Breast epithelium (tissue), 4 donors: Measurements from ENCODE around the gene FCRL3. TPM values are rescaled to one million over a fixed set of nuclear protein-coding genes. Genes with fewer than 3 reads are reported as not detected.

Source experiments
- DNase-seq, 2 donors: peaks; one replicate each; pipeline ENCODE4 v3.0.0-alpha.2; 2019; ENCODE audit warnings: low spot score in 2 of 2
- H3K27ac ChIP-seq, 2 donors: fragments of 200-600 bp; sonication (generic) in 1 of 2; one replicate each; pipeline ENCODE4 v1.5.1; 2016 to 2019; ENCODE audit warnings: mild to moderate bottlenecking in 1 of 2
- H3K27me3 ChIP-seq, 2 donors: fragments of 200-600 bp; sonication (generic) in 1 of 2; one replicate each; pipeline versions ENCODE4 v1.5.1 to v1.6.0; 2017 to 2019; ENCODE audit warnings: control low read depth in 1 of 2, mild to moderate bottlenecking in 1 of 2
- H3K36me3 ChIP-seq: fragments of 200-600 bp; one replicate; pipeline ENCODE4 v1.5.1; 2019
- H3K4me1 ChIP-seq, 2 donors: fragments of 200-600 bp; sonication (generic); one replicate each; pipeline ENCODE4 v1.5.1; 2016 to 2019; ENCODE audit warnings: control low read depth in 1 of 2
- H3K4me3 ChIP-seq, 3 donors: fragments of 200-600 bp; sonication (generic); 1 replicate in 2 of 3; 2 replicates in 1 of 3; pipeline ENCODE4 v1.5.1; 2016 to 2019; ENCODE audit warnings: mild to moderate bottlenecking in 3 of 3, moderate library complexity in 2 of 3
- H3K9me3 ChIP-seq, 2 donors: fragments of 200-600 bp; sonication (generic) in 1 of 2; one replicate each; pipeline ENCODE4 v1.5.1; 2016 to 2019; ENCODE audit warnings: control low read depth in 1 of 2
- CTCF ChIP-seq, 3 donors: fragments of 450-650 bp; IDR thresholded peaks; one replicate each; pipeline ENCODE4 v1.5.1; 2016 to 2017; ENCODE audit warnings: antibody characterized with exemption in 3 of 3, mild to moderate bottlenecking in 3 of 3, moderate library complexity in 3 of 3
- POLR2A ChIP-seq: fragments of 450-650 bp; IDR thresholded peaks from one replicate; pipeline ENCODE4 v1.6.1; 2016; ENCODE audit warnings: antibody characterized with exemption, mild to moderate bottlenecking, moderate library complexity
- POLR2AphosphoS5 ChIP-seq, 3 donors: sonication (generic); formaldehyde crosslinking; IDR thresholded peaks; one replicate each; pipeline ENCODE4 v1.6.1; 2017; ENCODE audit warnings: antibody characterized with exemption in 3 of 3
- intact Hi-C: fragments of 100-400 bp; cut with DNase I; formaldehyde crosslinking; loops from one replicate; pipeline ENCODE4 v1.15.1; 2023; ENCODE audit warnings: low total_unique reads
- total RNA-seq, 3 donors: library from RNA; depleted of rRNA; stranded (reverse); fragments of >200 nt; gene quantifications; one replicate each; pipeline ENCODE4 v1.1.0, GENCODE V29; 2016

The FCRL3 gene
- total RNA-seq, 3 donors from 2014 or later, result 0.15 to 0.16 TPM; not detected in 1

GRCh38 chr1:157700305-157700704, 264 bp downstream of the FCRL3 start:
- H3K9me3 ChIP-seq, result no peaks in the 10 kb centered on the region
- intact Hi-C loops, result loop anchor here (5.0 kb wide), 1 partner anchor 792 kb away; no protein-coding TSS in a partner anchor
- no peak for DNase-seq
- TF ChIP-seq POLR2AphosphoS5 (IDR thresholded peaks at IDR 0.05), result no peak
- no peak for TF ChIP-seq CTCF (IDR thresholded peaks at IDR 0.05)
- no peak for TF ChIP-seq POLR2A
- no peaks in the 10 kb centered on the region for H3K36me3 ChIP-seq
- no peaks in the 10 kb centered on the region for H3K4me1 ChIP-seq
- H3K27ac ChIP-seq, result no peak overlapping the region
- peaks cover 0 to 6% of the 10 kb centered on the region in 2 donors for H3K27me3 ChIP-seq
- no peak overlapping the region for H3K4me3 ChIP-seq

DNA sequence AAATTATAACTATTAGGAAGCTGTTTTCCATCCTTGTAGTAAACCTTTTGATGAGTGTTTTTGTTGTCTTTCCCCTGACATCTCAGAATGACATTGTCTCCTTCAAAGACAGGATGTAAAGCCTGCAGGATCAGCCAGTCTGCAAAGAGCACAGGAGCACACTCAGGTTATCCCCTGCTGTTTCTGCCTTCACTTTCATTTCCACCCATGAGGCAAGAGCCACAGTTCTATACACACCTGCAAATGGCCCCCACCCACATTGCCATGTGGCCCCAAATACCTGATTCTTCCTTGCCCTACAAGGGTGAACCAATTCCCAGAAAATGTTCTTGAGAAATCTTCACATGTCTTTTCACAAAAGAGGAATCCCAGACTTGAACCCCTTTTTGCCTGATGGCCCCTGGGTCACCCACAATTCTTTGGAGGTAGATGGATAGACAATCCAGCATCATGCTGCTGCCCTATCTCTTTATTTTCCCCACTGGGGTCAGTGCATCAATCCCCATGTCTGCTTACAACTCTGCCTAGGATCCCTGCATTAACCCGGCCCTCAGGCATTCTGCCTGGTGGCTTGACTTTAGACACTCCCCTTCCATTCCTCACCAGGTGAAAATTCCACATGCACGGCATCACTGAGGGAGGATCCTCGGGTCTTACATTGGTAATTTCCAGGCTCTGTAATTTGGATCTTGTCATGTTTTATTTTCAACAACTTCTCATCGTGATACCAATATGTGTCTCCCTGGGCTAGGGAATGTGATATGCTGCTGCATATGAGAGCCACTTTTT, 2.6 kb downstream of the FCRL3 start:
- no peaks in the 10 kb centered on the region for H3K9me3 ChIP-seq
- intact Hi-C loops, result no loop called here

DNA sequence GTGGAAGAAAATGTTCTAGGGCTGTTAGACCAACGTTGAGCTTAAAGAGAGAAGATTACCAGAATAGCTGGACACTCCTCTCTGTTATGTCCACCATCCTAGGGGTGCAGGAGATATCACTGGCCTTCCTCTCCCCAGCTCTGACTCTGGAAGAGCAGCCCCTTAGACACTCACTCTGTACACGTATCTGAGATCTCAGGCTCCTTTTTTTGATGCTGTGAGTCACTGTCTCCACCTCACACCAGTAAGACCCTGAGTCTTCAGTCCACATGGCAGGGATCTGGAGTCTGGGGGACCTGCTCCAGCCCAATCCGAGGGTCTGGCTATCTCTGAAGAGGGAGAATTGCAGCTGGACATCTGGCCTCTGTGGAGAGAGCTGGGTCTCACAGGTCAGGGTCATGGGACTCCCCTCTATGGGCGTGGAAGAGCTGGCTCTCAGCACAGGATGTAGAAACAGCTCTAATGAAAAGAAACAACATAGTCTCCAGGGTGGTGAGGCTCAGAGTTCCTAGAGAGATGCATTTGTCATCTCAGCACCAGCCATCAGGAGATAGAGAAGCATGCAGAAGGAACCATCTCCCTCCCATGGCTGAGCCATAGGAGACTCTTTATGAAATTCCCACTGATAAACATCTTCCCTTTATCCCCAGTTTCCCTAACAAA, 3.5 kb downstream of the FCRL3 start:
- H3K9me3 ChIP-seq, result no peaks in the 10 kb centered on the region
- no peak overlapping the region for H3K27ac ChIP-seq
- no peak for TF ChIP-seq POLR2A
- TF ChIP-seq POLR2AphosphoS5 (IDR thresholded peaks at IDR 0.05), result no peak
- TF ChIP-seq CTCF (IDR thresholded peaks at IDR 0.05), result no peak
- peaks cover 0 to 6% of the 10 kb centered on the region in 2 donors for H3K27me3 ChIP-seq
- no peak for DNase-seq
- H3K4me1 ChIP-seq, result no peaks in the 10 kb centered on the region
- H3K4me3 ChIP-seq, result no peak overlapping the region
- intact Hi-C loops, result no loop called here
- no peaks in the 10 kb centered on the region for H3K36me3 ChIP-seq

More for the DNA sequence above, 2.6 kb downstream of the FCRL3 start:
- DNase-seq, result no peak
- TF ChIP-seq CTCF (IDR thresholded peaks at IDR 0.05) (no peak), POLR2AphosphoS5 (IDR thresholded peaks at IDR 0.05) (no peak), POLR2A (no peak)
- H3K4me1 ChIP-seq, result no peaks in the 10 kb centered on the region
- H3K4me3 ChIP-seq, result no peak overlapping the region
- no peaks in the 10 kb centered on the region for H3K36me3 ChIP-seq
- no peak overlapping the region for H3K27ac ChIP-seq
- peaks cover 0 to 6% of the 10 kb centered on the region in 2 donors for H3K27me3 ChIP-seq

- H3K36me3 ChIP-seq, result no peaks in the 10 kb centered on the region
- H3K27me3 ChIP-seq, result peaks cover 0 to 6% of the 10 kb centered on the region in 2 donors
- no peak overlapping the region for H3K4me3 ChIP-seq
- TF ChIP-seq POLR2AphosphoS5 (IDR thresholded peaks at IDR 0.05) (no peak), CTCF (IDR thresholded peaks at IDR 0.05) (no peak), POLR2A (no peak)
- no peak for DNase-seq
- H3K9me3 ChIP-seq, result no peaks in the 10 kb centered on the region
- intact Hi-C loops, result no loop called here
- H3K27ac ChIP-seq, result no peak overlapping the region
- no peaks in the 10 kb centered on the region for H3K4me1 ChIP-seq
These were observed 5.2 kb downstream of the FCRL3 start for GRCh38 chr1:157695417-157695816.
